ENCODE measurements around the gene PISD. TPM values are rescaled to one million over a fixed set of nuclear protein-coding genes. Genes with fewer than 3 reads are reported as not detected.

Gene PISD
- total and polyA plus RNA-seq, 2 of the 8 experiments (the other 6 are each of a cell fraction or from before 2014, with no cell fraction given) = 47.8 to 48.2 TPM

DNA sequence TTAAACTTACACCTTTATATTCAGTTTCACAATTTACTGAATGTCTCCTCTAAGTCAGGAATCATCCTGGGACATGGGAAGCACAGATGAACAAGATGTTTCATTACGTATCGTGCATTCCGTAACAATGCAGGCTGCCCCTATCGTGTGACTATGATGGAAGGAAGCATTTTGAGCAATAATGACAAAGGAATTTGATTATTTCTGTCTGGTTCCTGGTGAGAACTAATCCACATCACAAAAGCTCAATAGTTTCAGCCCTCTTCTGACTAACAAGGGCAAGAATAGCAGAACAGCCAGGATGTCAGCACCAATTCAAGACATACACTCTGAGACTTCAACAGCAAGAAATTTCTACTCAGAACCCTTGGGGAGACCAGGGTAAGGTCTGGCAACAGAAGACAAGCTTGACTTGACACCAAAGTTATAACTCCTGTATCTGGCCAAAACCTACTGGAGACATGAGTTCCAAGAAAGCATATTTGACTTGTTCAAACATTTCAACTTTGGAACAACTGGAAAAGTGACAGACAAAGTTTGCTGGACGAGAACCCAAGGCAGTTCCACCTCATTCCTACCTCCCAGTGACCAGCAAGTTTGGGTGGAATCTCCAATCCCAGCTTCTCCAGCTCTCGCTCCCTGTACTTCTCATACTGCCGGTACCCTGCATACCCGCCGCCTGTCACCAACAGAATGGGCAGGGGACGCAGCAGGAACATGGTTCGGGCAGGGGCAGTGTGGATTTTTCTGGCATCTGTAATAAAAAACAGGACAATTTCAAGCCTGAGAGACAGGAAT, 14.3 kb downstream of the PISD start:
- ChIA-PET CTCF (ENCODE audit: partially characterized antibody) (interaction anchor here (1.0 to 1.2 kb wide), 3 partner anchors 10 to 91 kb away, joined by 3 to 4 read pairs (median 3); no protein-coding TSS in a partner anchor), POLR2A (ENCODE audit: partially characterized antibody) (interaction anchor here (0.6 to 1.3 kb wide), 3 partner anchors 14 to 455 kb away, joined by 3 to 4 read pairs (median 3); partner anchors contain the start of gene PISD)
- peak overlapping the region; percentile 3 for H4K91ac ChIP-seq (replicated peaks; ENCODE audit: insufficient read length, low read length)
- H4K5ac ChIP-seq (ENCODE audit: insufficient read length, low read depth, low read length) = no peak overlapping the region
- H2BK12ac ChIP-seq (ENCODE audit: low read depth, low read length) = no peak overlapping the region
- no peak overlapping the region for H3K18ac ChIP-seq (ENCODE audit: extremely low read depth, low read length)
- no peak overlapping the region for H3K9ac ChIP-seq (replicated peaks in 1 of 4; ENCODE audit: extremely low read depth in 1 of 4, low read depth in 3 of 4, low read length in 3 of 4)
- no peak overlapping the region for H2BK120ac ChIP-seq (replicated peaks; ENCODE audit: low read depth, low read length)
- H2AK5ac ChIP-seq (ENCODE audit: low read depth, low read length) = no peak overlapping the region
- H3K27me3 ChIP-seq (replicated peaks in 1 of 4; ENCODE audit: control insufficient read depth in 3 of 4, extremely low read depth in 1 of 4, insufficient read depth in 3 of 4, low read length in 3 of 4) = no peaks in the 10 kb centered on the region
- no peak overlapping the region for H3K23ac ChIP-seq (ENCODE audit: insufficient read length)
- H3K14ac ChIP-seq (ENCODE audit: insufficient read length) = no peak overlapping the region
- H4K8ac ChIP-seq (ENCODE audit: extremely low read depth, insufficient read depth, low read length) = peak overlapping the region; percentile 14; the same call in 1 of the 2 replicates
- 77% methylated on average over 11 of the region's 11 CpGs; no CpG with 5 or more reads in 1 of the 2 experiments for WGBS, 2 experiments (ENCODE audit: extremely low coverage in 1 of 2, insufficient coverage in 1 of 2, insufficient read length in 1 of 2, insufficient replicate concordance in 2 of 2, low coverage in 1 of 2, low lambda C conversion rate in 2 of 2, missing lambda C conversion rate in 1 of 2)
- H3K9me3 ChIP-seq (ENCODE audit: insufficient read depth in 2 of 2, low read depth in 1 of 2, low read length in 1 of 2) = no peaks in the 10 kb centered on the region
- DNase-seq (ENCODE audit: low read depth in 1 of 2, low spot score in 2 of 2) (no peak), FAIRE-seq (no peak)
- H3K27ac ChIP-seq (ENCODE audit: low read depth, low read length) = no peak overlapping the region
- H4K20me1 ChIP-seq (replicated peaks in 1 of 2; ENCODE audit: control insufficient read depth in 1 of 2, insufficient read depth in 2 of 2, low read length in 2 of 2) = peaks cover 0 to 11% of the 10 kb centered on the region in 2 experiments
- peaks cover 0 to 8% (median 4%) of the 10 kb centered on the region in 4 experiments; a peak in 4 of 7 replicates for H3K4me1 ChIP-seq (replicated peaks in 1 of 4; ENCODE audit: control insufficient read depth in 3 of 4, insufficient read depth in 4 of 4, low read length in 3 of 4)
- peaks cover 4% of the 10 kb centered on the region for H3K79me1 ChIP-seq (ENCODE audit: low read depth, low read length)
- no peaks in the 10 kb centered on the region for H3K23me2 ChIP-seq (ENCODE audit: low read depth, low read length)
- H3K4ac ChIP-seq (replicated peaks; ENCODE audit: insufficient read length, low read depth, low read length) = no peak overlapping the region
- H3K36me3 ChIP-seq (ENCODE audit: control insufficient read depth in 2 of 4, insufficient read depth in 4 of 4, low read length in 3 of 4) = peaks cover 3 to 25% (median 5%) of the 10 kb centered on the region in 4 experiments; a peak in 5 of 8 replicates
- no peak overlapping the region for H3K4me3 ChIP-seq (ENCODE audit: extremely low read depth in 1 of 4, insufficient read depth in 2 of 4, low read depth in 3 of 4, low read length in 4 of 4)
- no peak overlapping the region for H2BK15ac ChIP-seq (ENCODE audit: low read length)
- H3K4me2 ChIP-seq (ENCODE audit: insufficient read depth in 1 of 2, low read depth in 2 of 2, low read length in 2 of 2) = peak overlapping the region; percentile 5 to 9; a peak in 2 of 4 replicates
- peaks cover 0 to 31% of the 10 kb centered on the region in 2 experiments; a peak in 2 of 4 replicates for H3K79me2 ChIP-seq (ENCODE audit: control insufficient read depth in 1 of 2, insufficient read depth in 2 of 2, low read length in 2 of 2)
- H3K56ac ChIP-seq (replicated peaks; ENCODE audit: insufficient read length, low read depth, low read length) = no peak overlapping the region
- H2BK20ac ChIP-seq (ENCODE audit: low read length) = no peak overlapping the region
- no peak overlapping the region for H2AFZ ChIP-seq (ENCODE audit: low read length)
- H2BK5ac ChIP-seq (ENCODE audit: low read depth, low read length) = no peak overlapping the region
- TF ChIP-seq SP1 (IDR thresholded peaks at IDR 0.05; ENCODE audit: low read depth, low read length) (no peak), KDM4A (IDR thresholded peaks at IDR 0.05; ENCODE audit: low read depth, low read length, severe bottlenecking) (no peak), SRF (IDR thresholded peaks at IDR 0.05; ENCODE audit: low read depth, low read length) (no peak), RAD21 (IDR thresholded peaks at IDR 0.05 in 1 of 2, conservative IDR thresholded peaks at IDR 0.05 in 1 of 2; ENCODE audit: low read depth in 2 of 2, low read length in 2 of 2) (no peak), PHF8 (conservative IDR thresholded peaks at IDR 0.05; ENCODE audit: low read depth, low read length) (no peak), SIX5 (IDR thresholded peaks at IDR 0.05; ENCODE audit: low read depth, low read length) (no peak)
- TF ChIP-seq, protein P1, sequence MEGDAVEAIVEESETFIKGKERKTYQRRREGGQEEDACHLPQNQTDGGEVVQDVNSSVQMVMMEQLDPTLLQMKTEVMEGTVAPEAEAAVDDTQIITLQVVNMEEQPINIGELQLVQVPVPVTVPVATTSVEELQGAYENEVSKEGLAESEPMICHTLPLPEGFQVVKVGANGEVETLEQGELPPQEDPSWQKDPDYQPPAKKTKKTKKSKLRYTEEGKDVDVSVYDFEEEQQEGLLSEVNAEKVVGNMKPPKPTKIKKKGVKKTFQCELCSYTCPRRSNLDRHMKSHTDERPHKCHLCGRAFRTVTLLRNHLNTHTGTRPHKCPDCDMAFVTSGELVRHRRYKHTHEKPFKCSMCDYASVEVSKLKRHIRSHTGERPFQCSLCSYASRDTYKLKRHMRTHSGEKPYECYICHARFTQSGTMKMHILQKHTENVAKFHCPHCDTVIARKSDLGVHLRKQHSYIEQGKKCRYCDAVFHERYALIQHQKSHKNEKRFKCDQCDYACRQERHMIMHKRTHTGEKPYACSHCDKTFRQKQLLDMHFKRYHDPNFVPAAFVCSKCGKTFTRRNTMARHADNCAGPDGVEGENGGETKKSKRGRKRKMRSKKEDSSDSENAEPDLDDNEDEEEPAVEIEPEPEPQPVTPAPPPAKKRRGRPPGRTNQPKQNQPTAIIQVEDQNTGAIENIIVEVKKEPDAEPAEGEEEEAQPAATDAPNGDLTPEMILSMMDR (IDR thresholded peaks at IDR 0.05; ENCODE audit: control extremely low read depth in 1 of 3, insufficient read depth in 1 of 3, low read depth in 1 of 3, low read length in 3 of 3) = no peak
- TF ChIP-seq, protein P2, sequence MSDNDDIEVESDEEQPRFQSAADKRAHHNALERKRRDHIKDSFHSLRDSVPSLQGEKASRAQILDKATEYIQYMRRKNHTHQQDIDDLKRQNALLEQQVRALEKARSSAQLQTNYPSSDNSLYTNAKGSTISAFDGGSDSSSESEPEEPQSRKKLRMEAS (IDR thresholded peaks at IDR 0.05) = no peak

Data from H1 (cell line).